Nucleus accumbens (tissue), 56 donors: ENCODE results near the gene REV3L.
"Not testable (repeated sequence)": the region's sequence is repeated elsewhere in the genome, so short reads cannot be mapped to it uniquely, and the experiment has no call there.

Experiments used
- DNase-seq, 56 donors: peaks; one replicate each; lab custom pipeline; 2025; lab: John Stamatoyannopoulos, UW

Gene REV3L

GRCh38 chr6:111494951-111495635, 12.1 kb upstream of the REV3L start:
- no peak for DNase-seq

DNA sequence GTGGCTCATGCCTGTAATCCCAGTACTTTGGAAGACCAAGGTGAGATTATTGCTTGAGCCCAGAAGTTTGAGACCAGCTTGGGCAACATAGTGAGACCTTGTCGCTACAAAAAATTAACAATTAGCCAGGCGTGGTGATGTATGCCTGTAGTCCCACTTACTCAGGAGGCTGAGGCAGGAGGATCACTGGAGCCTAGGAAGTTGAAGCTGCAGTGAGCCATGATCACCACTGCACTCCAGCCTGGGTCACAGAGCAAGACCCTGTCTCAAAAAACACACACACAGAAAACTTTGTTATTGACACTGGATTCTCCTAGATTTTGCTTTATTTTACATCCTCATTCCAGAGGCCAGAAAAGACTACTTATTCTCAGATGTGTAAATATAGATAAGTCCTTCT, 9.5 kb upstream of the REV3L start:
- no peak for DNase-seq

DNA sequence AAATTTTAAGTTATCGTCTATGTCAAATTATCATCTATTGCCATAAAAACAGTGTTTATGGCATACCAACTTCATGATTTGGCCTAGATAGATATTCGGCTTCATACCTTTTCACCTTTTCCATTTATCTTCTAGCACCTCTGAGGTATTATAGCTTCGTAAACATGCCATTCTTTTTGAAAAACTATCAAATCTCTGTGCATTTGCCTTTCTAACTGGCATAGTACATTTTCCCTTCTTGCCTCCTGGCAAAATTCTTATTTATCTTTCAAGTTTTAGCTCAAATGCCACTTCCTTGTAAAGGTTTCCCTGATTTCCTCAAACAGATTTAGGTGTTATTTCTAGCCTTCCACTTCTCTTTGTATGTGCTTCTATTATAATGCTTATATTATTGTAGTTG, 7.0 kb upstream of the REV3L start:
- no peak for DNase-seq

- no peak for DNase-seq
Measured at GRCh38 chr6:111487661-111488060, 4.6 kb upstream of the REV3L start.

DNA sequence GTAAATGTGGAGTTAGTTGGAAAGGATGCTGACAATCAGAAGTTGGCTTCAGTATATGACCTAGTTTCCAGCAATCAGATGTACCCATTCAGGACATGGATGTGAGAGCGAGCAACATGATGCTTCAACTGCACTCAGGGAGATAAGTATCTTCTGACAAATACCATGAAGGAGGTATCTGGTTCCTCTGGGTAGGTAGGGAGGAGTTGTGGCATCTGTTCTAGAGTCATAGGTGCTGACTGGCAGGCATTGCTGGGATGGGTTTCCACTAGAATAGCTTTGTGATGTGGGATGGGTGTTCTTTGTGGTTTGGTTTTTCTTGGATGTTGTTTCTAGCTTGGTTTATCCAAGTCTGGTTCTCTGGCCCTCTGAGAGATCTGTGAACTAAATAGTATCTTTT, 3.9 kb upstream of the REV3L start:
- DNase-seq = no peak

DNA sequence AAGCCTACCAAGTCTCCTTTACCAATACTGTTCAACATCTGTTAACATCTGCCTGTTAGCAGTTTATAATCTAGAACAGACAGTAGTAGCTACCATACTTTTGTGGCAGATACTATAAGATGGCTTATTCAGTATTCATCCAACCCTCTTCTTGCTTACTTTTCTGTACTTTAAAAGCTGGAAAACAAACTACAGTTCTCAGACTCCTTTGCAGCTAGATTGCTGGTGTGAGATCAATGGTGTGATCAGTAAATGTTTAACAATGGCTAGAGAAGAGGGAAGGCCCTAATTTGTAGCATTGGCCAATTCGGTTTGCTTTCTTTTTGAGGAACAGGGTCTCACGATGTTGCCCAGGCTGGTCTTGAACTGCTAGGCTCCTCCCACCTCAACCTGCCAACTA, 3.5 kb upstream of the REV3L start:
- no peak for DNase-seq

DNA sequence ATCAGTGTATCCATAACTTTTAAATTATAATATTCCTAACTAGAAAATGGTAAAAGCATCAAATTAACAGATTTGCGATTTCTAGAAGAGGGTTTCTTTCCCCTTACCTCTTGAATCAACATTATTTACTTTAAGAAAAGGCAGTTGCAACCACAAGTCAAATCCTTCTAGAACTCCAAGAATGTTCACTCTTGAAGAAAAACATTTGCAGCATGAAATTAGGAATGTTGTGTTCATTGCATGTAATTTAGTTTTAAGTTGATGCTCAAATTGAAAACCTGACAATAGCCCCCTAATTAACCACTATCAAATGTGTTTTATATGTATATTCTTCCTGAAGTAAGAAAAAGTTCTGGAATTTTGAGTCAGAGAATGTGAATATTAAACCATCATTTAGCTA, 2.3 kb upstream of the REV3L start:
- no peak for DNase-seq

DNA sequence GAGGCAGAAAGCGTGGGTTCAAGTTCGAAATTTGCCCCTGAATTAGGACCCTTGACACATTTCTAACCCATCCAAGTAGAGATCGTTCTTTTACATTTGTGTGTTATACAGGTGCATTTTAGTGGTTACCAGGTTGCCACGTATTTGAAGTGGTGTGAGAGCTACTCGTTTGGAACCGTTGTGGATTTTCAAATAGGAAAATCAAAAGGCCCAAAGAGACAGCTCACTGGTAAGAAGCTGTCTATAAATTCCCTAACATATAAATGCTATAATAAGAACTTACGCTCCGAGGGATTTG, 1.6 kb upstream of the REV3L start:
- peak in 1 of 56 donors; percentile 55 for DNase-seq

DNA sequence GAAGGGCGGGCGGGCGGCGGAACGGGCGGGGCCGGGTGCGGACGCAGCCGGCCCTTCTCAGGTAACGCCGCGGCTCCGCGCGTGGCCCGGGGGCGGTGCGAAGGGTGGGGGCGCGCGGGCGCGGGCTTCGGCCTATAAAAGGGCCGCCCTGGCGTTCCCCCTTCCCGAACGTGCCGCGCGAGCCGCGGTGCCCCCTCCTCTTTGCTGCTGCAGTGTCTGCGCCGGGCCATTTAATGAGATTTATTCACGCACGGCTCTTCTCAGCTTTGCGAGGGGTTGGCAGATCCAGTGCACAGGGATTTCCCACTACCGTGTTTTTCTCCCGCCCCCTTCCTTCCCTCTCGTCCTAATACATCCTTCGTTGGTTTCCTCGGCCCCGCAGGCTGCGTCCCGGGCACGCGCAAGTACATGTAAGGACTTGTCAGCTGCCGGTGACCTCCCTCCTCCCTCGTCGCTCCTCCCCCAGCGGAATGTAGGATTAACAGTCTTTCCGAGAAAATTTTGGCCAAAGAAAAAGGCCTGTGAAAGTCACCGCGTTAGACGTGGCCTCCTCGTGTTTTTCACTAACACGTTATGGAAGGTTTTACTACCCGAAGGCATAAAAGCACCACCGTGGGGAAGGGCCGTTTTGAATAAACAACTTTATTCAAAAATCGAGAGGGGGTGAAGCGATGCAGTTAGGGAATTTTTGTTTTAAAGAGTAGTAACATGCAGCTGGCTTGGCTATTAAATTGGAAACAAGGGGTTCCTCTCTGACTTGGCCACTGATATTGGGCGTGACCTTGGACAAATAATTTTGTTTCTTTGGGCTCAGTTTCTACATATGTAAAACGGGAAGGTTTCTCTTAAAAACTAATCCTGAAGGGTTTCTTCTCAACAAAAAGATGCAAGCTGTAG, 966 bp upstream of the REV3L start:
- DNase-seq = peak in 55 of 56 donors; percentile 29 to 91 (median 79)

DNA sequence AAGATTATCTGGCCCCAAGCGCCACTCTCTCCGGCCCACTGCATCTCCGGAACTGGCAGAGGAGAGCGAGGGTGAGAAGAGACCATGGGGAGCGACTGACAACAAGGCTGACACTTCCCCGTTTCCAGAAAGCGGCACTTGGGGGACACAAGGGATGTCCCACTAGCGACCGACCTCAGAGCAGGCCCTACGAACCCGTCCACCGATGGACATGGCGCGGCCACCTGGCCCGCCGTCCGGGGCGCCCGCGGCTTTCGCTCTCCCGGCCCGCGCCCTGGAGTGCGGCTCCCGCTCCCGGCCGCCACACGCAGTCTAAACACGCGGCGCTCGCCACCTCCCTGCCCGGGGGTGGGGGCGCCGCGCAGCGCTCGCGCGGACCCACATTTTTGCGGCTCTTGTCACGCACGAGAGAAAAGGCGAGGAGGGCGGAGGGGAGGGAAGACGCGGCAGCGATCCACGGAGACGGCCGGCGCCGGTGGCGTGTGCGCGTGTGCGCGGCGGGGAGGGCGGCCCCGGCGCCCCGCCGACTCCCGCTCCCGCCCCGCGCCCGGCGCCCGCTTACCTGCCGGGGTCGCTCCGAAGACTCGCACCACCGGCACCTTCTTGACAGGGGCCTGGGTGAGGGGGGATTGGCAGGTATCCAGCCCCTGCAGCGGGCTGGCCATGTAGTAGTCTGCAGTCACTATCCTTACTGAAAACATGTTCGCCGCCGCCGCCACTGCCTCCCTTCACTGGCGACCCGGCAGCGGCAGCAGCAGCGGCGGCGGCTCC, 645 bp downstream of the REV3L start:
- peak in 52 of 56 donors; percentile 21 to 84 (median 68) for DNase-seq

DNA sequence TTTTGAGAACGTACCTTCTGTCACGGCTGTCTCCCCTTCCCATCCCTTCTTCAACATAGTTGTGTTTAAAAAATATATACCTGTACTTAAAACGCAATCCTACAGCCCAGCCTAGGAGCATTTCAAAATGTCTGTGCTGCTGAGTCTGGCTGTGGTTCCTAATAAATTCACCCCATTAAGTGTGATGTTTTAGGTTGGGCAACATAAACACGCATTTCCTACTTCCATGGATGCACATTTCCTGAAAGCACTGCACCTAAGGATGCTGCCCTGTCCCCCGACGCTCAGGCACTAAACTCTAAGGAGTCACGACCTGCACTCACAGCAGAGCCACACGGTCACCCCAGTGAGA, 1.2 kb downstream of the REV3L start:
- peak in 1 of 56 donors; percentile 33 for DNase-seq

DNA sequence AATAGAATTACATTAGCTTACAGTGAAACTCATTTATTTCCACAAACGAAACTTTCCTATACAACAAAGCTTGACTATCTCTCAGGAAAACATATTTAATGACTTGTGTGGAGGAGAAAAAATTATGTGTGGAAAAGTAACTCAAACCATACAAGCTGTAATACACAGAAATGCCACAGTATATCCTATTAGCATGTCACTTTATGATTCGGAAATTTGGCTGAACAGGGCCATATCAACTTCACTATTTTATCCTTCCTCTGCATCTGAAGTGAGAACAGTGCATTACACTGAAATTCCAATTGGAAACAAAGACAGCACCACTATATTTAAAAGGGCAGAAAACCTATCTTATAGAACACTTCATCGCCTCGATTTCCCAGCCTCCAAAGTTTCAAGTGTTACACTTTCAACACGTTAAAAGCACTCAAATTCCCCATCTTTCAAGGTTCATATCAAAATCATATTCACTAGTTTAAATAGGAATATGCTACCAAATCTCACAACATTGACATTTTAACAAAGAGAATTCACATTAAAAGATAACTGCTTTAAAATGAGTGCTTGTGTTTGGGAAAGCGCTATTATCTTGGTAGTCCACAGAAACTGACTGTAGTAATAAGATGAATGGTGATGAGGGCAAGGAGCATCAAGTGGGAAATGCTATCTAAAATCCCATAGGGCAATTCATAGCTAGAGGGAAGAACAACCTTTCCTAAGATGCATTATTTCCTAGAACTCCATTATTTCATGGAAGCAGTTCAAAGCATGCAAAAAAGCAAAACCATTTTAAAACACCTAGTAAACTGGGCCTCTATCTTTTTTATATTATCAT, 1.8 kb downstream of the REV3L start:
- no peak for DNase-seq

DNA sequence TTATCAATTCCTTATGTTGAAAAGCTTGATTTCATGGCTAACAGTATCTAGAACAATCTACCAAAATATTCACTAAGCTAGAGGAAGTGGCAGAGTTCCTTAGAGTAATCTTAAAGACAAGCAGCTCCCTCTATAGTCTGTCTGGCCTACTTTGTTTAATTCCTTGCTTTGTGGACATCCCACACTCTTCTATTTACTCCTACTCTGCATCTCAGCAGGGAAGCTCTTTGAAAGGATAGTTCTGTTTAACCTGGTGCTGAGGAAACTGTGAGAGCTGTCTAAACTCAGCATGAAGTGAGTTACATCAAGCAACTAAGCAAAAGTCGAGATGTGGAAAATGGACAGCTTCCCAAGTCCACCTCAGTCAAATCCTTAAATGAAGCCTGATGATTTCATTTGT, 4.3 kb downstream of the REV3L start:
- no peak for DNase-seq

DNA sequence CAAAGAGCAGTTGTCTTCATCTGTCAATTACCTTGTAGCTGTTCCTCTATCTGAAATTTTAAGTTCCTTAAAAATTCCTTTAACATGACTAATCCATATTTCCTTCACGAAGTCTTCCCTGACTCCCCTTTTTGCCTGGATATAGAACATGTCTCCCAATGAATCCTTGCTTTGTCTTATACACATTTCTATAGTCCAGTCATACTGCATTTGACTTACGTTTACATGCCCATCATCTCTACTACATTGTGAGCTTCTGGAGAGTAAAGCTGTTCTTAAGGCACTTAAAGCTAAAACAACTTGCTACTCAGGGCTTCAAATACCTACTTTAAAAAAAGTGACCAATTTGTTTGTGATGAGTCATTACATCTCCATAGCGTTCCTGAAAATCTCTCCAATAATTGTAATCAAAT, 4.9 kb downstream of the REV3L start:
- no peak for DNase-seq

GRCh38 chr6:111477481-111477938, 5.5 kb downstream of the REV3L start:
- no peak for DNase-seq

GRCh38 chr6:111476061-111476460, 7.0 kb downstream of the REV3L start:
- not testable (repeated sequence) for DNase-seq

- DNase-seq = no peak
Measured at GRCh38 chr6:111474771-111475170, 8.2 kb downstream of the REV3L start.

- no peak for DNase-seq
Measured at GRCh38 chr6:111474106-111474505, 8.9 kb downstream of the REV3L start.

DNA sequence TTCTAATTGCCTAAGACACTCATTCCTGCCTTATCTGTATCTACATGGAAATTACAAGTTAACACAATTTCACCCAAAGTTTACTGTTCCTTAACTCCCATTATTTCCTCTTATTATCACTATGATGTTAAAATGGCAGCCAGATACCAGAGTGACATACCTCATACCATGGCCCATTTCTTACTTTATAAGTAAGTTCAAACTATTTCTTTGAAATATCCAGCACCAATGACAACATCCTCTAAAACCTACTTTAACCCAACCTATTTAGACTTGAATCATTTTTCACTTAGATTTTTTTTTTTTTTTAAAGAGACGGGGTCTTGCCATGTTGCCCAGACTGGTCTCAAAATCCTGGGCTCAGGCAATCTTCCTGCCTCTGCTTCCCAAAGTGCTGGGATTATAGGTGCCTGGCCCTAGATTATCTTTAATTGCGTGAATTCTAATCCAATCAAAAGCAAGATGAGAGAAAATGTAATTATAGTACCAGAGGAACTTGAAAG, 10.0 kb downstream of the REV3L start:
- no peak for DNase-seq

DNA sequence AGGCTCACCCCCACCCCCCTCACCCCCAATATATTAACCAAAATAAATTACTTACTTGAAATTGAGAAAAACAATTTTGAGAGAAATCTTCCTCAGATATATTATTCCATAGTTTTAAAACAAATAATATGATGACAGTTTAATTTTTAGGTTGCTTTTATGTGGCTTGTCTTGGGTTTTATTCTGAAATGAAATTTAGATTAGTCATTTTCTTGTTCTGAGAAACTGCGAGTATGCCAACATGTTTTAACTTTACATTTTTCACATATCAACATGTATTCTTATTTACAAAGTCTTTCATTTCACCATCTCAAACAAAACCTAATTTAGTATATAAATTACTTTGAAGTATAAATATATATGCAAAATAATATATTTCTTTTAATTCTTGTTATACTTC, 11.1 kb downstream of the REV3L start:
- DNase-seq = no peak
